Endothelial cell (in vitro differentiated cells): ENCODE measurements around the gene BLID. TPM values are rescaled to one million over a fixed set of nuclear protein-coding genes. Genes with fewer than 3 reads are reported as not detected.

ENCODE experiments used
- DNase-seq: peaks from one replicate; pipeline ENCODE4 v3.0.0; 2021; ENCODE audit warnings: low spot score
- H3K27ac Mint-ChIP-seq: one replicate; pipeline ENCODE4 v1.8.0; 2021; ENCODE audit warnings: mixed read lengths, inconsistent platforms; ENCODE audit not compliant: unreplicated experiment
- H3K27me3 Mint-ChIP-seq: one replicate; pipeline ENCODE4 v1.8.0; 2021; ENCODE audit warnings: mild to moderate bottlenecking, moderate library complexity, mixed read lengths, inconsistent platforms; ENCODE audit not compliant: unreplicated experiment
- H3K36me3 Mint-ChIP-seq: one replicate; pipeline ENCODE4 v1.8.0; 2021; ENCODE audit warnings: mild to moderate bottlenecking, low read depth, mixed read lengths, inconsistent platforms; ENCODE audit not compliant: unreplicated experiment
- H3K4me1 Mint-ChIP-seq: one replicate; pipeline ENCODE4 v1.8.0; 2021; ENCODE audit warnings: mild to moderate bottlenecking, mixed read lengths, inconsistent platforms; ENCODE audit not compliant: unreplicated experiment
- H3K4me3 Mint-ChIP-seq: one replicate; pipeline ENCODE4 v1.8.0; 2021; ENCODE audit warnings: mild to moderate bottlenecking, mixed read lengths, inconsistent platforms; ENCODE audit not compliant: unreplicated experiment
- H3K9me3 Mint-ChIP-seq: one replicate; pipeline ENCODE4 v1.8.0; 2021; ENCODE audit warnings: mixed read lengths, inconsistent platforms; ENCODE audit not compliant: unreplicated experiment
- CTCF ChIP-seq: fragments of 200-600 bp; sonication (generic); IDR thresholded peaks from one replicate; pipeline ENCODE4 v1.5.0; 2021; ENCODE audit warnings: antibody characterized with exemption; ENCODE audit not compliant: unreplicated experiment
- total RNA-seq: library from RNA; stranded (reverse); fragmentation: NEBNext Ultra II Directional; extraction: Animal tissue kit (Norgen Biotek cat#: 25700); gene quantifications from one replicate; pipeline ENCODE4 v1.2.1, GENCODE V29; 2021; ENCODE audit not compliant: unreplicated experiment

Gene BLID
- total RNA-seq, 1 donor from 2014 or later, result not detected

- Mint-ChIP-seq H3K36me3 (no peaks in the 10 kb centered on the region), H3K27me3 (no peaks in the 10 kb centered on the region)
Observed at GRCh38 chr11:122122179-122122578, 6.2 kb upstream of the BLID start.

GRCh38 chr11:122120096-122120495 is 4.1 kb upstream of the BLID start:
- DNase-seq, result no peak
- Mint-ChIP-seq H3K4me1 (peaks cover 10% of the 10 kb centered on the region), H3K36me3 (no peaks in the 10 kb centered on the region), H3K4me3 (no peak overlapping the region), H3K27me3 (no peaks in the 10 kb centered on the region), H3K27ac (no peak overlapping the region), H3K9me3 (no peaks in the 10 kb centered on the region)
- no peak for TF ChIP-seq CTCF

More at GRCh38 chr11:122122179-122122578, 6.2 kb upstream of the BLID start:
- H3K4me3 Mint-ChIP-seq, result no peak overlapping the region
- H3K27ac Mint-ChIP-seq, result no peak overlapping the region
- no peaks in the 10 kb centered on the region for H3K9me3 Mint-ChIP-seq
- H3K4me1 Mint-ChIP-seq, result no peaks in the 10 kb centered on the region
- no peak for DNase-seq
- TF ChIP-seq CTCF, result no peak

- no peak for DNase-seq
- Mint-ChIP-seq H3K27me3 (no peaks in the 10 kb centered on the region), H3K4me1 (peaks cover 15% of the 10 kb centered on the region), H3K4me3 (no peak overlapping the region), H3K36me3 (no peaks in the 10 kb centered on the region), H3K27ac (no peak overlapping the region), H3K9me3 (no peaks in the 10 kb centered on the region)
- no peak for TF ChIP-seq CTCF
Observed at GRCh38 chr11:122116591-122116990, 576 bp upstream of the BLID start.

- no peak overlapping the region for H3K27ac Mint-ChIP-seq
- no peak overlapping the region for H3K4me3 Mint-ChIP-seq
- no peak for DNase-seq
- no peaks in the 10 kb centered on the region for H3K36me3 Mint-ChIP-seq
- TF ChIP-seq CTCF, result no peak
- no peaks in the 10 kb centered on the region for H3K27me3 Mint-ChIP-seq
- peaks cover 15% of the 10 kb centered on the region for H3K4me1 Mint-ChIP-seq
- H3K9me3 Mint-ChIP-seq, result no peaks in the 10 kb centered on the region
Observed at GRCh38 chr11:122114976-122115375, 1.0 kb downstream of the BLID start.

GRCh38 chr11:122113836-122114825 is 1.9 kb downstream of the BLID start:
- no peaks in the 10 kb centered on the region for H3K36me3 Mint-ChIP-seq
- H3K9me3 Mint-ChIP-seq, result no peaks in the 10 kb centered on the region
- TF ChIP-seq CTCF, result no peak
- peaks cover 15% of the 10 kb centered on the region for H3K4me1 Mint-ChIP-seq
- DNase-seq, result no peak
- no peak overlapping the region for H3K27ac Mint-ChIP-seq
- no peak overlapping the region for H3K4me3 Mint-ChIP-seq
- H3K27me3 Mint-ChIP-seq, result no peaks in the 10 kb centered on the region
